Measurements from ENCODE around the gene SNTA1. TPM values are rescaled to one million over a fixed set of nuclear protein-coding genes. Genes with fewer than 3 reads are reported as not detected.
"Not testable (repeated sequence)": the region's sequence is repeated elsewhere in the genome, so short reads cannot be mapped to it uniquely, and the experiment has no call there.

Gene SNTA1
- total RNA-seq, 4 donors from 2014 or later = 44.1 to 120 (median 95.6) TPM

DNA sequence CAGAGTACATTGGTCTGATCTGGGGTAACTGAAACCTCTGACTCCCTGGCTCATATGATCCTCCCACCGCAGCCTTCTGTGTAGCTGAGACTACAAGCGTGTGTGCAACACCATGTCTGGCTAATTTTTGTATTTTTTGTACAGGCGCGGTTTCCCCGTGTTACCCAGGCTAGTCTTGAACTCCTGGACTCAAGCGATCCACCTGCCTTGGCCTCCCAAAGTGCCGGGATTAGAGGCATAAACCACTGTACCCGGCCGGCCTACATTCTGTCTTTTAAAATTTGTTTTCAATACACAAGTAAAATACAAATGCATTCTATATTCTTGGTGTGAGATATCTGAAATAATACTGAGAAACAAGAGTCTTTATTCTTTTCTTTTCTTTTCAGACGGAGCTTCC lies 44.6 kb upstream of the SNTA1 start:
- Histone ChIP-seq H3K27ac (no peak overlapping the region), H3K36me3 (no peaks in the 10 kb centered on the region), H3K4me3 (no peak overlapping the region), H3K9me3 (no peaks in the 10 kb centered on the region), H3K4me1 (peaks cover 0 to 26% (median 12%) of the 10 kb centered on the region in 4 donors), H3K27me3 (no peaks in the 10 kb centered on the region)
- TF ChIP-seq POLR2A (IDR thresholded peaks at IDR 0.05) = no peak
- TF ChIP-seq, protein P1, sequence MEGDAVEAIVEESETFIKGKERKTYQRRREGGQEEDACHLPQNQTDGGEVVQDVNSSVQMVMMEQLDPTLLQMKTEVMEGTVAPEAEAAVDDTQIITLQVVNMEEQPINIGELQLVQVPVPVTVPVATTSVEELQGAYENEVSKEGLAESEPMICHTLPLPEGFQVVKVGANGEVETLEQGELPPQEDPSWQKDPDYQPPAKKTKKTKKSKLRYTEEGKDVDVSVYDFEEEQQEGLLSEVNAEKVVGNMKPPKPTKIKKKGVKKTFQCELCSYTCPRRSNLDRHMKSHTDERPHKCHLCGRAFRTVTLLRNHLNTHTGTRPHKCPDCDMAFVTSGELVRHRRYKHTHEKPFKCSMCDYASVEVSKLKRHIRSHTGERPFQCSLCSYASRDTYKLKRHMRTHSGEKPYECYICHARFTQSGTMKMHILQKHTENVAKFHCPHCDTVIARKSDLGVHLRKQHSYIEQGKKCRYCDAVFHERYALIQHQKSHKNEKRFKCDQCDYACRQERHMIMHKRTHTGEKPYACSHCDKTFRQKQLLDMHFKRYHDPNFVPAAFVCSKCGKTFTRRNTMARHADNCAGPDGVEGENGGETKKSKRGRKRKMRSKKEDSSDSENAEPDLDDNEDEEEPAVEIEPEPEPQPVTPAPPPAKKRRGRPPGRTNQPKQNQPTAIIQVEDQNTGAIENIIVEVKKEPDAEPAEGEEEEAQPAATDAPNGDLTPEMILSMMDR (IDR thresholded peaks at IDR 0.05) = no peak
- no peak for TF ChIP-seq EP300 (IDR thresholded peaks at IDR 0.05)
- 90 to 93% methylated on average over 10 of the region's 10 CpGs for WGBS, 2 donors
- DNase-seq (ENCODE audit: low spot score in 2 of 2) = no peak

DNA sequence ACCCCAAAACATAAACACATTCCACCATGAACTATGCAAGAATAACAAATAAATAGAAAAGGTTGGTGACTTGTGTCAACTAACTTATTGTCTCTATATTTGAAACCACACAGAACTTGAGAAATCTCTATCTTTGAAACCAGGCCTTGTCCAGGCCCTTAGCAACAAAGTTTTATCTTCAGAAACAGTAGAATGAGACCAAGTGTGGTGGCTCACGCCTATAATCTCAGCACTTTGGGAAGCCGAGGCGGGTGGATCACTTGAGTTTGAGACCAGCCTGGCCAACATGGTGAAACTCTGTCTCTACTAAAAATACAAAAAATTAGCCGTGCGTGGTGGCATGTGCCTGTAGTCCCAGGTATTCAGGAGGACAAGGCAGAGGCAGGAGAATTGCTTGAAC lies 39.6 kb upstream of the SNTA1 start:
- H3K9me3 ChIP-seq; H3K4me1 ChIP-seq; H3K36me3 ChIP-seq; H3K27me3 ChIP-seq; H3K4me3 ChIP-seq; H3K27ac ChIP-seq; DNase-seq (ENCODE audit: low spot score in 2 of 2): not testable (repeated sequence)
- WGBS, 2 donors = 92 to 94% methylated on average over 5 of the region's 5 CpGs

DNA sequence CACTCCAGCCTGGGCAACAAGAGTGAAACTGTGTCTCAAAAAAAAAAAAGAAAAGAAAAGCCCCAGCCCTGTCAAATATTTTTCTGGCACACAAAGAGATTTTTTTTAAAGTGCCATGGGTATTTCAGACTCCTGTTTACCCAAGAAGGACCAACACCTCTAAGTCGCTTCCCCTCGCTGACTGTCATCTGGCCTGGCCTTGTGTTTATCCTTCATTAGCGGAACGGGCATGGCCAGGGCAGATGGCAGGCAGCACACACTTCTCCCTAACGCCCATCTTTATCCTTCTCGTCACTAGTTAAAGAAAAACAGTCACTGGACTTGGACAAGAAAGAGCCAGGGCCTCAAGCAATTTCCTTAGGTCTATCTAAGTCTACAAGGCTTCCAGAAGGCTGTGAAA lies 39.0 kb upstream of the SNTA1 start:
- DNase-seq (ENCODE audit: low spot score in 2 of 2) = no peak
- H3K27me3 ChIP-seq = no peaks in the 10 kb centered on the region
- 81 to 83% methylated on average over 6 of the region's 6 CpGs for WGBS, 2 donors

DNA sequence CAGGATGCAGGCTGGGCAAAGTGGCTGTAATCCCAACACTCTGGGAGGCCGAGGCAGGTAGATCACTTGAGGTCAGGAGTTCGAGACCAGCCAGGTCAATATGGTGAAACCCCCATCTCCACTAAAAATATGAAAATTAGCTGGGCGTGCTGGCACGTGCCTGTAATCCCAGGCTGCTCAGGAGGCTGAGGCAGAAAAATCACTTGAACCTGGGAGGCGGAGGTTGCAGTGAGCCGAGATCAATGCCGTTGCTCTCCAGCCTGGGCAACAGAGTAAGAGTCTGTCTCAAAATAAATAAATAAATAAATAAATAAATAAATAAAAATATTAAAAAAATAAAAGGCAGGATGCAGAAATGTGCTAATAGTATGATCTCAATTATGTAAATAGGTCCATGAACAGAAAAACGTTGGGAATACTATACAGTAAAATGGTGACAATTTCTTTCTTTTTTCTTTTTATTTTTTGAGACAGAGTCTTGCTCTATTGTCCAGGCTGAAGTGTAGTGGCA lies 37.9 kb upstream of the SNTA1 start:
- WGBS, 2 donors = 93 to 95% methylated on average over 8 of the region's 8 CpGs
- TF ChIP-seq POLR2A (IDR thresholded peaks at IDR 0.05) (no peak), EP300 (IDR thresholded peaks at IDR 0.05) (no peak)
- TF ChIP-seq, protein P1 (IDR thresholded peaks at IDR 0.05) = no peak
- DNase-seq (ENCODE audit: low spot score in 2 of 2) = no peak
- H3K9me3 ChIP-seq = no peaks in the 10 kb centered on the region
- H3K4me1 ChIP-seq = no peaks in the 10 kb centered on the region
- H3K27me3 ChIP-seq = no peaks in the 10 kb centered on the region
- H3K4me3 ChIP-seq = no peak overlapping the region
- no peak overlapping the region for H3K27ac ChIP-seq
- H3K36me3 ChIP-seq = no peaks in the 10 kb centered on the region

More for the DNA sequence above, 39.0 kb upstream of the SNTA1 start:
- H3K4me3 ChIP-seq = no peak overlapping the region
- no peaks in the 10 kb centered on the region for H3K4me1 ChIP-seq
- H3K9me3 ChIP-seq = no peaks in the 10 kb centered on the region
- TF ChIP-seq, protein P1 (IDR thresholded peaks at IDR 0.05) = no peak
- no peak for TF ChIP-seq POLR2A (IDR thresholded peaks at IDR 0.05)
- no peak for TF ChIP-seq EP300 (IDR thresholded peaks at IDR 0.05)
- H3K36me3 ChIP-seq = no peaks in the 10 kb centered on the region
- no peak overlapping the region for H3K27ac ChIP-seq

DNA sequence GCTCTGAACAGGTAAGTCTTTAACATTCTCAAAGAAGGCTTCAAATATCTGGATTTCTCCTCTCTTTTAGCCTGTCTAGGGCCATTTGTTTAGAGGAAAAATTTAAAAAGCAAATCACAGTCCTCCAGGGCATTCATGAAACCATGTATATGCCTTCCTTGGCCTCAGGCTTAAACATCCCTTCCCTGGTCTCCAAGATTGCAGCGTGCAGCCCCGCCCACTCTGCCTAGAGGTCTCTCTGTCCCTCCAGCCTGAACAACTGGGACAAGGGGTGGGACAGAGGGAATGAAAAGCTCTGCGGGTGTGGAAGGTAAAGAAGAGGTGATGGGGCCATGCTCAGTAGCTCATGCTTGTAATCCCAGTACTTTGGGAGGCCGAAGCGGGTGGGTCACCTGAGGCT lies 36.5 kb upstream of the SNTA1 start:
- no peaks in the 10 kb centered on the region for H3K36me3 ChIP-seq
- H3K27me3 ChIP-seq = no peaks in the 10 kb centered on the region
- DNase-seq (ENCODE audit: low spot score in 2 of 2) = no peak
- TF ChIP-seq EP300 (IDR thresholded peaks at IDR 0.05) = no peak
- peaks cover 0 to 8% (median 0%) of the 10 kb centered on the region in 4 donors for H3K4me1 ChIP-seq
- H3K4me3 ChIP-seq = no peak overlapping the region
- H3K9me3 ChIP-seq = no peaks in the 10 kb centered on the region
- 85 to 89% methylated on average over 5 of the region's 5 CpGs for WGBS, 2 donors
- no peak overlapping the region for H3K27ac ChIP-seq

DNA sequence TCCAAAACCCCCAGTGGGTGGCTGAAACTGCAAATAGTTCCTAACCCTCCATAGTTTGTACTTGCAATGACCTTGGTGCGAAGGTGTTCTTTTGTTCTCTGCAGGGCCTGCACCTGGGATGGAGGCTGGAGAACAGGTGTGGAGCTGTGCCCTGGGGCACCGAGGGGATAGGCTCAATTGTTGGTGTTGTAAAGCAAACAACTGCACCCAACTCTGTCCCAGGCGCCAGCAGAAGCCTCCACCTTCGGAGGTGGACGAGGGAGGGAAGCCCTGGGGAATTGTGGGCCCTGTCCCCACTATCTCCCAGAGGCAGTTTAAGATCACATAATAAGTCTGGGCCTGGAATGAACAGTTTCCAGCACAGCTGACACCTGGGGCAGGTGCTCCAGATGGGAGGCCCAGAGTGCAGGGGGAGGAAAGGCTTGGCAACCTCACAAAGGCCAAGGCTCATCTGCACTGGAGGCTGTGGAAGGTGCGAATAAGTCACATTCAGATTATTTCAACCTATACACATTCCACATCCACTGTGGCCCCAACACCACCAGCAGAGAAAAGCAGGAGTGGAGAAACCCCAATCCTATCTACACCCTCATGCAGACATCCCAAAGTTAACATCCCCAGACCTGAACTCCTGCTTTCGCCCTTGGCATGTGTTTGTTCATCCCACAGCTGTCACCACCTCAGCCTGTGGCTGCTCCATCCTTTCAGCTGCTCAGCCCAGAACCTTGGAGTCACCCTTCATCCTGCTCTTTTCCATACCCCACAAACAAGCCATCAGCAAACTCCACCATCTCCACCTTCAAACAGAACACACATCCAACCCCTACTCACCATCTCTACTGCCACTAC lies 34.0 kb upstream of the SNTA1 start:
- TF ChIP-seq, protein P1 (IDR thresholded peaks at IDR 0.05) = no peak
- no peak for TF ChIP-seq EP300 (IDR thresholded peaks at IDR 0.05)
- no peak for TF ChIP-seq POLR2A (IDR thresholded peaks at IDR 0.05)
- H3K9me3 ChIP-seq = no peaks in the 10 kb centered on the region
- no peaks in the 10 kb centered on the region for H3K27me3 ChIP-seq
- DNase-seq (ENCODE audit: low spot score in 2 of 2) = no peak
- 87% methylated on average over 7 of the region's 7 CpGs for WGBS, 2 donors
- peaks cover 0 to 8% (median 0%) of the 10 kb centered on the region in 4 donors for H3K4me1 ChIP-seq
- H3K4me3 ChIP-seq = no peak overlapping the region
- H3K36me3 ChIP-seq = no peaks in the 10 kb centered on the region
- no peak overlapping the region for H3K27ac ChIP-seq

Data from tibial nerve (tissue), 4 donors.